GM12874 (cell line): ENCODE results near the gene MARK3.

ENCODE experiments used
- TF ChIP-seq, protein P1 (sequence below): IDR thresholded peaks from 2 replicates; pipeline ENCODE4 v1.5.1; 2011; ENCODE audit warnings: low read depth, mild to moderate bottlenecking, control low read depth, low read length, moderate library complexity; ENCODE audit not compliant: insufficient read depth

MARK3 gene

DNA sequence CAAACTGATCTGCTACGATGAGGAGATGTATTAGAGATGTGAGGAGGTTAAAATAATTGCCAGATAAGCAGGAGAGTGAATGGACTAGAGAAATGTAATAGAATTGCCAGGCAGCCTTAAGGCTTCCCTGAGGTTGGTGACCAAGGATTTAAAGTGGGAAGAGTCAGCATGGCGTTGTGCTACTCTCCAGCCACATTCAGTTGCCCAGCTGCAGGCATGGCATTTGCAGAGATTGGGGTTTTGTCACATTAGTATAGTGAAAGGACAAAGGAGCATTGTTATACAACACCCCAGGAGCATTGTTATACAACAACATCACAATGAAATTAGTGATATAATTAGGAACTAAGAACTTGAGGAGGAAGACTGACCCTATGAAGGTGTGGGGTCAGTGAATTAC lies 31.7 kb downstream of the MARK3 start:
- TF ChIP-seq, protein P1, sequence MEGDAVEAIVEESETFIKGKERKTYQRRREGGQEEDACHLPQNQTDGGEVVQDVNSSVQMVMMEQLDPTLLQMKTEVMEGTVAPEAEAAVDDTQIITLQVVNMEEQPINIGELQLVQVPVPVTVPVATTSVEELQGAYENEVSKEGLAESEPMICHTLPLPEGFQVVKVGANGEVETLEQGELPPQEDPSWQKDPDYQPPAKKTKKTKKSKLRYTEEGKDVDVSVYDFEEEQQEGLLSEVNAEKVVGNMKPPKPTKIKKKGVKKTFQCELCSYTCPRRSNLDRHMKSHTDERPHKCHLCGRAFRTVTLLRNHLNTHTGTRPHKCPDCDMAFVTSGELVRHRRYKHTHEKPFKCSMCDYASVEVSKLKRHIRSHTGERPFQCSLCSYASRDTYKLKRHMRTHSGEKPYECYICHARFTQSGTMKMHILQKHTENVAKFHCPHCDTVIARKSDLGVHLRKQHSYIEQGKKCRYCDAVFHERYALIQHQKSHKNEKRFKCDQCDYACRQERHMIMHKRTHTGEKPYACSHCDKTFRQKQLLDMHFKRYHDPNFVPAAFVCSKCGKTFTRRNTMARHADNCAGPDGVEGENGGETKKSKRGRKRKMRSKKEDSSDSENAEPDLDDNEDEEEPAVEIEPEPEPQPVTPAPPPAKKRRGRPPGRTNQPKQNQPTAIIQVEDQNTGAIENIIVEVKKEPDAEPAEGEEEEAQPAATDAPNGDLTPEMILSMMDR, result no peak

DNA sequence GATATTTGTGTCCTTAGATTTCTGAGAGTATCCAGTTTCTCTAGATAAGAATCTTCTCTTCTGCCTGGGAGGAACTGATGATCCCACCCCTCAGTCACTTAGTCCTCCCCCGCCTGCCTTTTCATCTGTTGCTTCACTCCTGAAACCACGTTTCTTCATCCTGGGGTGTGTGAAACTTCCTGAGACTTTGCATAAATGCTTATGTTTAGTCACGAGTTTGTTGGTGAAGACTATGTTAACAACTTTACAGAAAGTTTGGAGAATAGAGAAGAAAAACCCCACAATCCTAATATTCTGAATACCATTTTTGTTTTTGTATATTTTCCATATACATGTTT lies 33.2 kb downstream of the MARK3 start:
- TF ChIP-seq, protein P1, result no peak

DNA sequence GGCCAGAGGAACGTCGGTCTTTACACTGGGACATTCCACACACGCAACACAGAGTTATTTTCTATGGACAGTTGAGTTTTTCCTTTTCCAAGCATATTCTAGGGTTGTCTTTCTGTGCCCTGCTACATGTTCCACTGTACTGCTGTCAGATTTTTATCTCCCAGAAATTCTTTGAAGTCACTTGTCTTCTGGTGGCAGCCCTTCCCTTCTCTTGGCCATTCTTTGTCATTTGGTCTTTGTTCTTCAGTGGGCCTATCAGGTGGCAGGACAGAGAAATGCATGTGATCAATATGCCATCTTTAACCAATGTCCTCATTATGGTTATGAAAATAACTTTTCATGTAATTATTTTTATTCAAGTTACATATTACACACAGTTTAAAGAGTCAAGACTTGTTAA lies 36.3 kb downstream of the MARK3 start:
- TF ChIP-seq, protein P1, result no peak

DNA sequence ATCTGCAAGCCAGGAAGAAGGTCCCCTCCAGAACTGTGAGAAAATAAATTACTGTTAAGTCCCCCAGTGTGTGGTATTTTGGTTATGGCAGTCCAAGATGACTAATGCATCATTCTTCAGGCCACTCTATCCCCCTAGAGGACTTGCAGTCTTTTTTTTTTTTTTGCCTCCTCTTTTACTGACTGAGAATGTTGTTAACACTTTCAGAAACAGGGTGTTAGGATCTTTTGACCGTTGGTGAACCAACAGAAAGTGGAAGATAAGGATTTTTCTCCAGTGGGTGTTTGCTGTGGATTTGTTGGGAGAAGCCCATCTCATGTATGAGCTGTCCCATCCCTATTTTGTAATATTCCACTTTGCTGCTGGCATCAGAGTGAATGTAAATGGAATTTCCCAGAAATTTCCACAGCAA lies 37.8 kb downstream of the MARK3 start:
- TF ChIP-seq, protein P1, result no peak

DNA sequence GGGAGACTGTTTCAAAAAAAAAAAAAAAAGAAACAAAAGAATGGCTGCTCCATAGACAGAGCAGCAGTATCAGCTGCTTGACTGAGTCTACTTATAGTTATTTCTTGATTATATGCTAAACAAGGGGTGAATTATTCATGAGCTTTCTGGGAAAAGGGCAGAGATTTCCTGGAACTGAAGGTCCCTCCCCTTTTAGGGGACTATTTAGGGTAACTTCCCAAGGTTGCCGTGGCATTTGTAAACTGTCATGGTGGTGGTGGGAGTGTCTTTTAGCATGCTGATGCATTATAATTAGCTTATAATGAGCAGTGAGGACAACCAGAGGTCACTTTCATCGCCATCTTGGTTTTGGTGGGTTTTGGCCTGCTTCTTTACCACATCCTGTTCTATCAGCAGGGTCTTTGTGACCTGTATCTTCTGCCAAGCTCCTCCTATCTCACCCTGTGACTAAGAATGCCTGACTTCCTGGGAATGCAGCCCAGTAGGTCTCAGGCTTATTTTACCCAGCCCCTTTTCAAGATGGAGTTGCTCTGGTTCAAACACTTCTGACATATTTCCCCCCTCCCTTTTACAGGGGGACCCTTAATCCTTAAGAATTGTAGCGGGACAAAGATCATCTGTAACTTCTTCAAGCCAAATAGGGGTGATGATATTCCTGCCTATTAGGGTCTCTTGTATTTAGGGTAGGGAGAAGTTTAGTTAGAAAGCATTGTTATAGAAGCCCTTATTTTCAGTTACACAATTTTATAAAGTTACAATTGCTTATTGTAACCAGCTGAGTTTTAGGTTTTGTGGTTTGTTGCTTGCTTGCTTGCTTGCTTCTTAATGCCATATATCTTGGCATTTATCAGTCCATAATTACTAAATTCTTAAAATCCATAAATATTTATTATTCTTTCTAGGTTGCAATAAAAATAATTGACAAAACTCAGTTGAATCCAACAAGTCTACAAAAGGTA lies 42.5 kb downstream of the MARK3 start:
- TF ChIP-seq, protein P1, result no peak

DNA sequence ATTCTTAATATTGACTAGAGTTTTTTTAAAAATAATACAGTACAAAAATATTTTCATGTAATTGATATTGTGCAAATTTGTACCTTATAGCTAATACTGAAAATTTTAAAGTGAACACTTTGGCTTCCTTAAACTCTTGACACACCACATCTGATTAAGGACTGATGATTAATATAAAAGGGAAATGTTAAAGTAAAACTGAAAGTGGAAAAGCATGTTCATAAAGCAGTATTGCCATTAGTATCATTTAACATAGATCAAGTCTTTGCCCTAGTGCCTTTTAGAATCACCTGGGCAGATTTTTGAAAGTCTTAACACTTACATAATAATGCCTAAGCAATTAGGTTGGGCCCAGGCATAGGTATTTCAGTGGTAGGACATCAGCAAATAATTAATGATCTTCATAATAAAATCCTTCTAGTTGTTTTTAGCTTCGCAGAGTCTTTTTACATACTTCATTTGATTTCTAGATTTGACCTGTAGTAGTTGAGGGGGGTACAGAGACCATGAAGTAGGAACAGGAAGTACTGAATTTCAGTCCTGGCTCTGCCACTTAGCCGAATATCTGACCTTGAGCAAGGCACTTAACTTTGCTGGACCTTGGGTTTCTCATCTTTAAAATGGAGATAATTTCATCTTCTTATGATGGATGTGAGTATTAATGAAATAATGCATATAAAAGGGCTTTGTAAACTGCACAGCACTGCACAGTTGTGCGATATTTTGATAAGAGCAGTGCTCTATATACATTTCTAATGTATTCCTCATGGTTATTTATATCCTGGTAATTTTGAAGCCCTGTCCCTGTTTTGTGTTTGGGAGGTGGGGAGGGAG lies 43.7 kb downstream of the MARK3 start:
- TF ChIP-seq, protein P1, result no peak

DNA sequence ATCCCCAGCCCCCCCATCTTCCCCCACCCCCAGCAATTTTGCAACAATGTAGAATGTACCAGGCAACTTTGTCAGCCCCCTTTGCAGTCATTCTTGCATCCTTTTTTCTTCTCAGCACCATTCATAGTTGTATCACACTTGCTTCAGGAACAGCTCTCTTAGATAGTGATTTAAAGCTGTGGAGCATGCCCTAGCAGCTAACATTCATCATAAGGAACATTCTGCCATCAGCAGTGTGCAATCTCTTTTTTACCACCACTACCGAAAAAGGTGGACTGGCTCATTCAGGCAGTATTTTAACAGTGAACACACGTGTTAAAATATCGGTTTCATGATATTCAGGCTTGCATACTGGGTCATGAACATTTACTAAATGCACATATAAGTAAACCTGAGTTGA lies 45.1 kb downstream of the MARK3 start:
- TF ChIP-seq, protein P1, result no peak
